Trophoblast cell (in vitro differentiated cells and primary cell): ENCODE results near the gene ACACA.

Source experiments
- DNase-seq, 2 donors: peaks; one replicate each; pipeline ENCODE4 v3.0.0-alpha.2; 2016
- H2AFZ ChIP-seq: 2 replicates; pipeline ENCODE4 v1.6.1; 2013; ENCODE audit warnings: low read length, moderate library complexity, mild to moderate bottlenecking; ENCODE audit not compliant: insufficient read depth, poor library complexity
- H2AK5ac ChIP-seq: 2 replicates; pipeline ENCODE4 v1.6.1; 2013; ENCODE audit warnings: mild to moderate bottlenecking, low read length
- H2BK120ac ChIP-seq: 2 replicates; pipeline ENCODE4 v1.6.1; 2013; ENCODE audit warnings: low read length, mild to moderate bottlenecking, moderate library complexity; ENCODE audit not compliant: insufficient read depth, poor library complexity
- H2BK12ac ChIP-seq: 2 replicates; pipeline ENCODE4 v1.6.1; 2013; ENCODE audit warnings: mild to moderate bottlenecking, low read length, moderate library complexity
- H2BK5ac ChIP-seq: 2 replicates; pipeline ENCODE4 v1.6.1; 2013; ENCODE audit warnings: low read length, low read depth, moderate library complexity, mild to moderate bottlenecking; ENCODE audit not compliant: poor library complexity
- H3K14ac ChIP-seq: 2 replicates; pipeline ENCODE4 v1.6.1; 2013; ENCODE audit warnings: mild to moderate bottlenecking, low read length
- H3K18ac ChIP-seq: 2 replicates; pipeline ENCODE4 v1.6.1; 2013; ENCODE audit warnings: mild to moderate bottlenecking, low read length
- H3K23ac ChIP-seq: 2 replicates; pipeline ENCODE4 v1.6.1; 2013; ENCODE audit warnings: low read length
- H3K27ac ChIP-seq: 2 replicates; pipeline ENCODE4 v1.5.1; 2013; ENCODE audit warnings: low read depth, mild to moderate bottlenecking, inconsistent platforms, low read length, moderate library complexity
- H3K27me3 ChIP-seq: 2 replicates; pipeline ENCODE4 v1.6.1; 2013; ENCODE audit warnings: inconsistent platforms, mild to moderate bottlenecking, low read length, moderate library complexity; ENCODE audit not compliant: insufficient read depth
- H3K36me3 ChIP-seq, 2 experiments: 1 replicate in 1 of 2; 2 replicates in 1 of 2; pipeline ENCODE4 v1.6.1; 2013; ENCODE audit warnings: low read length in 2 of 2, mild to moderate bottlenecking in 2 of 2, moderate library complexity in 1 of 2; ENCODE audit not compliant: insufficient read depth in 2 of 2, control insufficient read depth in 1 of 2
- H3K4ac ChIP-seq: 2 replicates; pipeline ENCODE4 v1.6.1; 2013; ENCODE audit warnings: low read depth, mild to moderate bottlenecking, low read length, moderate library complexity
- H3K4me1 ChIP-seq, 2 experiments: 1 replicate in 1 of 2; 2 replicates in 1 of 2; pipeline ENCODE4 v1.6.1; 2013; ENCODE audit warnings: low read length in 2 of 2, mild to moderate bottlenecking in 2 of 2, moderate library complexity in 1 of 2; ENCODE audit not compliant: insufficient read depth in 2 of 2, control insufficient read depth in 1 of 2
- H3K4me2 ChIP-seq: 2 replicates; pipeline ENCODE4 v1.6.1; 2013; ENCODE audit warnings: inconsistent platforms, mild to moderate bottlenecking, low read length, moderate library complexity
- H3K4me3 ChIP-seq: 2 replicates; pipeline ENCODE4 v1.5.1; 2013; ENCODE audit warnings: mild to moderate bottlenecking, low read depth, low read length, inconsistent platforms
- H3K79me1 ChIP-seq: one replicate; pipeline ENCODE4 v1.6.1; 2013; ENCODE audit warnings: low read length
- H3K79me2 ChIP-seq: 2 replicates; pipeline ENCODE4 v1.6.1; 2013; ENCODE audit warnings: low read length, mild to moderate bottlenecking; ENCODE audit not compliant: control insufficient read depth, insufficient read depth, poor library complexity
- H3K9ac ChIP-seq: 2 replicates; pipeline ENCODE4 v1.6.1; 2013; ENCODE audit warnings: mild to moderate bottlenecking, low read length
- H3K9me3 ChIP-seq: 2 replicates; pipeline ENCODE4 v1.6.1; 2013; ENCODE audit warnings: low read depth, mild to moderate bottlenecking, control low read depth, inconsistent platforms, low read length; ENCODE audit not compliant: insufficient read depth
- H4K12ac ChIP-seq: 2 replicates; pipeline ENCODE4 v1.6.1; 2013; ENCODE audit warnings: low read depth, mild to moderate bottlenecking, low read length, moderate library complexity
- H4K8ac ChIP-seq: 2 replicates; pipeline ENCODE4 v1.6.1; 2013; ENCODE audit warnings: low read depth, mild to moderate bottlenecking, low read length, moderate library complexity
- H4K91ac ChIP-seq: one replicate; pipeline ENCODE4 v1.6.1; 2013; ENCODE audit warnings: low read depth, mild to moderate bottlenecking, low read length, moderate library complexity
- WGBS: extraction: QIAGEN DNeasy Blood & Tissue Kit; methylation state at CpG from one replicate; pipeline ENCODE4 v1.1.7; 2013; ENCODE audit warnings: missing lambda C conversion rate; ENCODE audit not compliant: insufficient read length, insufficient coverage; ENCODE audit errors: extremely low coverage; 5-methylcytosine and 5-hydroxymethylcytosine counted together

The ACACA gene

DNA sequence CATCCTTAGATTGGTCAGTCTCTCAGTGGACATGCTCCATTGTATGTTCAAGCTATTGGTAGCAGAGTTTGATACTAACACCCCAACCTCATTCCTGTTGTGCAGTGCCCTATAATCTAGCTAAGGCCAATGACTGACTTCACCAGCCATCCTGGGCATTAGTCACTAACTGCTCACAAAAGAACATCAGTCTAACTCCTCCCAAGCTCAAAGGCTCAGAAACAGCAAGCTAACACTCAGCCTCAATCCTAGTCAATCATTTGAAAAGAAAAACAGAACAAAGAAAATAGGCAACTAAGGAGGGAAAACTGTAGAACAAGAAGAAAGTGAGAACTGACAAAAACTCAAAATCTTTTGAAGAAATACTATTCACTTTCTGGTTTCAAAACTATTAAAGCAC lies 229.9 kb downstream of the ACACA start:
- H3K23ac ChIP-seq: no peak overlapping the region
- no peak overlapping the region for H3K4ac ChIP-seq
- H4K12ac ChIP-seq: no peak overlapping the region
- H3K18ac ChIP-seq: no peak overlapping the region
- no peak overlapping the region for H3K27ac ChIP-seq
- no peak overlapping the region for H2AK5ac ChIP-seq
- H3K9ac ChIP-seq: no peak overlapping the region
- H3K79me1 ChIP-seq: no peaks in the 10 kb centered on the region
- H2BK120ac ChIP-seq: no peak overlapping the region
- H3K79me2 ChIP-seq: no peaks in the 10 kb centered on the region
- DNase-seq: no peak
- no peak overlapping the region for H4K91ac ChIP-seq
- H3K4me1 ChIP-seq: no peaks in the 10 kb centered on the region
- no peak overlapping the region for H3K4me3 ChIP-seq
- no peaks in the 10 kb centered on the region for H3K27me3 ChIP-seq
- H2BK12ac ChIP-seq: no peak overlapping the region
- no peaks in the 10 kb centered on the region for H3K9me3 ChIP-seq
- H3K36me3 ChIP-seq: peaks cover 3 to 13% of the 10 kb centered on the region in 2 experiments
- H2BK5ac ChIP-seq: no peak overlapping the region
- no peak overlapping the region for H4K8ac ChIP-seq
- H2AFZ ChIP-seq: no peak overlapping the region
- H3K14ac ChIP-seq: no peak overlapping the region
- no peak overlapping the region for H3K4me2 ChIP-seq

DNA sequence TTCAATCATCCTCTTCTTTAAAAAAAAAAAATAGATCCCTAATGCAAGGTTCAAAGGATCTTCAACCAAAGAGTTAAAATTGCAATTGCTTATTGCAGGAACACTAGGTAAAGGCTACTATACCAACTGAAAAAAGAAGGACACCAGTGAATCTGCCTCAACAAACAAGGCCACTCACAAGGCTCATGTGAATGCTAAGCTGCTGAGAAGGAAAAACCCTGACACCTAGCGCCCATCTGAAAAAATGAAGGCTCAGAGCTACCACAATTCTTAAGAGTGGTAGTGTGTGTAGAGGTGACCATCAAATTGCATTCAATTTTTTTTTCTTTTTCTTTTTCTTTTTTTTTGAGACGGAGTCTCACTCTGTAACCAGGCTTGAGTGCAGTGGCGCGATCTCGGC lies 232.4 kb downstream of the ACACA start:
- Histone ChIP-seq H4K12ac (no peak overlapping the region), H3K14ac (no peak overlapping the region), H3K9me3 (no peaks in the 10 kb centered on the region), H3K18ac (no peak overlapping the region), H3K79me1 (no peaks in the 10 kb centered on the region), H3K9ac (no peak overlapping the region), H3K4me1 (no peaks in the 10 kb centered on the region), H4K8ac (no peak overlapping the region), H4K91ac (no peak overlapping the region), H3K36me3 (peaks cover 3 to 10% of the 10 kb centered on the region in 2 experiments), H3K27me3 (no peaks in the 10 kb centered on the region), H2AK5ac (no peak overlapping the region), H2BK120ac (no peak overlapping the region), H2BK5ac (no peak overlapping the region), H3K4me3 (no peak overlapping the region), H3K27ac (no peak overlapping the region), H3K4me2 (no peak overlapping the region), H2AFZ (no peak overlapping the region), H3K4ac (no peak overlapping the region), H2BK12ac (no peak overlapping the region), H3K79me2 (no peaks in the 10 kb centered on the region), H3K23ac (no peak overlapping the region)
- no CpG with 5 or more reads among the region's 5 CpGs for WGBS
- peak in 1 of 2 donors; percentile 35 for DNase-seq

DNA sequence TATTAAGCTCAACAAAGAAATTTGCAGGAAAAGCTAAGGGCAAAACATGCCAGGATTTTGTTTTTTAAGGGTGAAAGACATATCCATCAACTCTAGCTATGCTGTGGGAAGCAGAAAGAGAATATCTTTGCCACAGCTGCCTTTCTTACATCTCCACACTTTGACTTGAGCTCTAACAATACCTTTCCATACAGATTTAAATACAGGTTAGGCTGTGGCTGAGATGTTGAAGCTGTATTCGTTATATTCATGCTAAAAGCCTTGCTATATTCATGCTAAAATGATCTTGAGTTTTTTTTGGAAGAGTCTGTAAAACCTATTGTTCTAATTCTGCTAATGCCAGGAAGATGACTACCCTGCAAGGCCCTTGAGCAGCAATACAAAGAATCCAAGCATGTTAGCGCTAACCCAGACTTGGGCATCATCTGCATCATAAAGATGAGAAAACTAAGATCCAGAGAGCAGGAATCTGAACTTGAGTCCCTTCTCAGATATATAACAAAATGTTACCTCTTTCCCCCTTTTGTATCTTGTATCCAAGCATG lies 235.7 kb downstream of the ACACA start:
- H3K4me2 ChIP-seq: no peak overlapping the region
- H3K9ac ChIP-seq: no peak overlapping the region
- no peak overlapping the region for H2AK5ac ChIP-seq
- H3K4ac ChIP-seq: no peak overlapping the region
- no peak overlapping the region for H2BK12ac ChIP-seq
- no peak overlapping the region for H4K8ac ChIP-seq
- no peak overlapping the region for H3K23ac ChIP-seq
- H3K27me3 ChIP-seq: no peaks in the 10 kb centered on the region
- no peak overlapping the region for H2BK120ac ChIP-seq
- H3K27ac ChIP-seq: no peak overlapping the region
- H4K91ac ChIP-seq: no peak overlapping the region
- H3K79me2 ChIP-seq: no peaks in the 10 kb centered on the region
- no peak overlapping the region for H2AFZ ChIP-seq
- no peak overlapping the region for H3K14ac ChIP-seq
- DNase-seq: no peak
- H3K9me3 ChIP-seq: no peaks in the 10 kb centered on the region
- no peak overlapping the region for H3K18ac ChIP-seq
- no CpG with 5 or more reads among the region's 2 CpGs for WGBS
- no peak overlapping the region for H4K12ac ChIP-seq
- no peaks in the 10 kb centered on the region for H3K79me1 ChIP-seq
- no peaks in the 10 kb centered on the region for H3K4me1 ChIP-seq
- no peak overlapping the region for H2BK5ac ChIP-seq
- no peaks in the 10 kb centered on the region for H3K36me3 ChIP-seq
- no peak overlapping the region for H3K4me3 ChIP-seq

DNA sequence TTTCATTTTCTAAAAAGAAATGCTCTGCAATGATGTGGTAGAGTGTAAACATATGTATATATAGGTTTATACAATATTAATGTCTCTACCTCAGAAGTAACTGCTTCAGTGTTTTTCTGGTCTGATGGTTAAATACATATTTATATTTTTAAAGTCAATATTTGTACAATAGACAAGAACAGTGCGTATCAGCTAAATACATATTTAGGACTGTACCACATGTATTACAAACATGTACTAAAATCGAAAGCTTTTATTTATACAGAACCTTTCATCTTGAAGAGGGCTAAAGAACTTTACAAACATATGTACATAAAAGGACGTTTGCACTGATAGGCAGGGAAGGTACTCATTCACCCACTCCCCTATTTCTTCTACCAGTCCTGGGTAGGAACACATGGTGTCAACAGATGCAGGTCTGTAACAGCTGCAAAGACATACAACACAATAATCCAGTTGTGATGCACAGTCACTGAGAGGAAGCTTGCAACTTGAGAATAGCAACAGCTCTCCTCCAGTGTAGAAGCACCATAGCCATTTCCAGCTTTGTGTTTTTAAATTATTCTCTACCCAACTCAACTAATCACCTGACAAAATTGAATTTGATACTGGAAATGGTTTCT lies 237.8 kb downstream of the ACACA start:
- H3K79me1 ChIP-seq: no peaks in the 10 kb centered on the region
- no peak overlapping the region for H3K4me2 ChIP-seq
- no peaks in the 10 kb centered on the region for H3K36me3 ChIP-seq
- H2AFZ ChIP-seq: no peak overlapping the region
- H4K8ac ChIP-seq: no peak overlapping the region
- H2BK12ac ChIP-seq: no peak overlapping the region
- H3K27ac ChIP-seq: no peak overlapping the region
- no peak overlapping the region for H3K9ac ChIP-seq
- H4K12ac ChIP-seq: no peak overlapping the region
- no peaks in the 10 kb centered on the region for H3K4me1 ChIP-seq
- DNase-seq: no peak
- H3K4ac ChIP-seq: no peak overlapping the region
- H4K91ac ChIP-seq: no peak overlapping the region
- H3K23ac ChIP-seq: no peak overlapping the region
- no peak overlapping the region for H3K4me3 ChIP-seq
- H2AK5ac ChIP-seq: no peak overlapping the region
- no peaks in the 10 kb centered on the region for H3K9me3 ChIP-seq
- H2BK120ac ChIP-seq: no peak overlapping the region
- no CpG with 5 or more reads among the region's 3 CpGs for WGBS
- H3K79me2 ChIP-seq: no peaks in the 10 kb centered on the region
- H3K18ac ChIP-seq: no peak overlapping the region
- H2BK5ac ChIP-seq: no peak overlapping the region
- H3K27me3 ChIP-seq: no peaks in the 10 kb centered on the region
- H3K14ac ChIP-seq: no peak overlapping the region
